DMS 273 (cell line): Measurements from ENCODE around the gene COPS2.
"Not testable (repeated sequence)": the region's sequence is repeated elsewhere in the genome, so short reads cannot be mapped to it uniquely, and the experiment has no call there.

Experiments
- DNase-seq: peaks from one replicate; lab custom pipeline; 2025; ENCODE audit not compliant: unreplicated experiment; lab: John Stamatoyannopoulos, UW

The COPS2 gene

GRCh38 chr15:49110158-49110944, 45.0 kb downstream of the COPS2 start:
- no peak for DNase-seq

- DNase-seq, result no peak
Observed at GRCh38 chr15:49103002-49103401, 52.4 kb downstream of the COPS2 start.

- no peak for DNase-seq
Observed at GRCh38 chr15:49101536-49101935, 53.9 kb downstream of the COPS2 start.

GRCh38 chr15:49096090-49096750, 59.2 kb downstream of the COPS2 start:
- no peak for DNase-seq

- DNase-seq, result no peak
Observed at GRCh38 chr15:49094923-49095322, 60.5 kb downstream of the COPS2 start.

GRCh38 chr15:49093252-49094105, 61.9 kb downstream of the COPS2 start:
- DNase-seq, result no peak

GRCh38 chr15:49088996-49089395, 66.4 kb downstream of the COPS2 start:
- DNase-seq, result no peak

- DNase-seq, result no peak
Observed at GRCh38 chr15:49085696-49086459, 69.5 kb downstream of the COPS2 start.

- no peak for DNase-seq
Observed at GRCh38 chr15:49084285-49084570, 71.2 kb downstream of the COPS2 start.

- no peak for DNase-seq
Observed at GRCh38 chr15:49083401-49084284, 71.8 kb downstream of the COPS2 start.

- no peak for DNase-seq
Observed at GRCh38 chr15:49082960-49083359, 72.4 kb downstream of the COPS2 start.

GRCh38 chr15:49079340-49080039, 75.9 kb downstream of the COPS2 start:
- DNase-seq, result no peak

GRCh38 chr15:49075881-49076280, 79.5 kb downstream of the COPS2 start:
- DNase-seq, result no peak

- not testable (repeated sequence) for DNase-seq
Observed at GRCh38 chr15:49074589-49075287, 80.7 kb downstream of the COPS2 start.
